ENCODE measurements around the gene WNT8B.

- TF ChIP-seq CTCF (IDR thresholded peaks at IDR 0.05), result no peak
- no peak for TF ChIP-seq EZH2 (IDR thresholded peaks at IDR 0.05; ENCODE audit: borderline replicate concordance, insufficient read depth, low read depth, low read length, poor library complexity, severe bottlenecking)
These were observed 61.4 kb downstream of the WNT8B start for GRCh38 chr10:100524206-100524605.

All from B cell (primary cell).